Astrocyte (in vitro differentiated cells and primary cell): ENCODE data around the gene ZMIZ1.

ENCODE experiments used
- CTCF ChIP-seq: IDR thresholded peaks from 2 replicates; pipeline ENCODE4 v1.5.1; 2011; ENCODE audit warnings: low read depth, mild to moderate bottlenecking, inconsistent platforms, low read length, moderate library complexity; ENCODE audit not compliant: insufficient read depth
- EZH2 ChIP-seq: IDR thresholded peaks from 2 replicates; pipeline ENCODE4 v1.6.1; 2012; ENCODE audit warnings: mild to moderate bottlenecking, low read length, inconsistent platforms; ENCODE audit not compliant: insufficient read depth

- TF ChIP-seq CTCF (no peak), EZH2 (no peak)
Observed at GRCh38 chr10:79051766-79052165, 17.0 kb upstream of the ZMIZ1 start.
